GM12878 (cell line): ENCODE data around the gene NET1. TPM values are rescaled to one million over a fixed set of nuclear protein-coding genes. Genes with fewer than 3 reads are reported as not detected.

Source experiments
- ATAC-seq: fragments of 200-7000 bp; cut with Tn5 transposase; 3 replicates; pipeline ENCODE4 v1.9.1; 2020; ENCODE audit warnings: mild to moderate bottlenecking, moderate library complexity
- BruUV-seq: library from RNA; stranded (reverse); fragments of 400-500 nt; replicated peaks from 2 replicates; lab custom pipeline; 2021; lab: Mats Ljungman, UMichigan
- CTCF ChIA-PET: fragments of 300-600 bp; sonication (Branson Sonifier 250); formaldehyde crosslinking; extraction: SDS; loops from one replicate; lab custom pipeline; 2021; ENCODE audit warnings: inconsistent platforms; lab: Yijun Ruan, JAX
- POLR2A ChIA-PET: fragments of 350-600 bp; formaldehyde crosslinking; extraction: SDS; loops from one replicate; lab custom pipeline; 2021; ENCODE audit warnings: inconsistent platforms; lab: Charles Lee
- RAD21 ChIA-PET: fragments of 300-600 bp; sonication (Branson Sonifier 250); formaldehyde crosslinking; loops from one replicate; lab custom pipeline; 2023; ENCODE audit warnings: antibody characterized with exemption; ENCODE audit not compliant: unreplicated experiment; lab: Charles Lee
- SMC1A ChIA-PET: fragments of 300-600 bp; sonication (Branson Sonifier 250); formaldehyde crosslinking; loops from one replicate; lab custom pipeline; 2023; ENCODE audit not compliant: unreplicated experiment, uncharacterized antibody; lab: Charles Lee
- DNase-seq: peaks from one replicate; pipeline ENCODE4 v3.0.0-alpha.2; 2011; ENCODE audit warnings: low read depth, low spot score
- FAIRE-seq: peaks from 3 replicates; lab custom pipeline; 2011; peaks lifted over from hg19 to GRCh38; lab: Jason Lieb, UNC
- H2AFZ ChIP-seq: 2 replicates; pipeline ENCODE4 v1.6.0; 2011; ENCODE audit warnings: low read depth, low read length, control low read depth; ENCODE audit not compliant: control insufficient read depth
- H3K27ac ChIP-seq: 2 replicates; pipeline ENCODE4 v1.5.1; 2011; ENCODE audit warnings: control low read depth; ENCODE audit not compliant: control insufficient read depth, insufficient read depth
- H3K27me3 ChIP-seq, 2 experiments: replicated peaks in 1 of 2; 2 replicates each; pipeline versions ENCODE4 v1.6.0 to v1.6.1; 2011; ENCODE audit warnings: low read length in 1 of 2; ENCODE audit not compliant: control insufficient read depth in 2 of 2, insufficient read depth in 2 of 2
- H3K36me3 ChIP-seq, 2 experiments: 2 replicates each; pipeline ENCODE4 v1.5.1; 2011; ENCODE audit warnings: low read length in 1 of 2; ENCODE audit not compliant: control insufficient read depth in 2 of 2, insufficient read depth in 2 of 2
- H3K4me1 ChIP-seq: 2 replicates; pipeline ENCODE4 v1.6.1; 2011; ENCODE audit warnings: mild to moderate bottlenecking, low read length, moderate library complexity, mixed read lengths; ENCODE audit not compliant: control insufficient read depth, insufficient read depth
- H3K4me2 ChIP-seq: 2 replicates; pipeline ENCODE4 v1.6.0; 2011; ENCODE audit warnings: control low read depth; ENCODE audit not compliant: control insufficient read depth, insufficient read depth
- H3K4me3 ChIP-seq: fragments of 200-600 bp; sonication (generic); 2 replicates; pipeline ENCODE4 v1.5.1; 2016
- H3K79me2 ChIP-seq: 2 replicates; pipeline ENCODE4 v1.6.0; 2011; ENCODE audit warnings: low read length; ENCODE audit not compliant: control insufficient read depth, insufficient read depth
- H3K9ac ChIP-seq: 2 replicates; pipeline ENCODE4 v1.8.0; 2011; ENCODE audit warnings: low read length, control low read depth, mixed read lengths; ENCODE audit not compliant: control insufficient read depth, insufficient read depth
- H3K9me3 ChIP-seq: replicated peaks from 3 replicates; pipeline ENCODE4 v1.5.1; 2011; ENCODE audit warnings: mild to moderate bottlenecking, low read length; ENCODE audit not compliant: control insufficient read depth, insufficient read depth
- H4K20me1 ChIP-seq: 2 replicates; pipeline ENCODE4 v1.6.0; 2011; ENCODE audit not compliant: control insufficient read depth, insufficient read depth
- ATF3 ChIP-seq: IDR thresholded peaks from 2 replicates; pipeline ENCODE4 v1.6.1; 2011; ENCODE audit warnings: low read depth, mild to moderate bottlenecking, low read length, moderate library complexity, borderline replicate concordance; ENCODE audit errors: extremely low read depth
- BCLAF1 ChIP-seq: fragments of 450-650 bp; IDR thresholded peaks from 2 replicates; pipeline ENCODE4 v1.6.1; 2017; ENCODE audit warnings: antibody characterized with exemption, mild to moderate bottlenecking, moderate library complexity
- HCFC1 ChIP-seq: fragments of 150-350 bp; IDR thresholded peaks from 2 replicates; pipeline ENCODE4 v1.6.1; 2014; ENCODE audit warnings: low read length
- IKZF1 ChIP-seq: fragments of 450-650 bp; conservative IDR thresholded peaks from 2 replicates; pipeline ENCODE4 v1.6.1; 2017; ENCODE audit warnings: antibody characterized with exemption, mild to moderate bottlenecking
- MXI1 ChIP-seq: fragments of 150-350 bp; IDR thresholded peaks from 2 replicates; pipeline ENCODE4 v1.6.1; 2011; ENCODE audit warnings: low read depth, mild to moderate bottlenecking, inconsistent platforms, low read length, improper control_type of control experiment
- PAX8 ChIP-seq: fragments of 450-650 bp; IDR thresholded peaks from 2 replicates; pipeline ENCODE4 v1.6.1; 2017; ENCODE audit warnings: mild to moderate bottlenecking, moderate library complexity
- PML ChIP-seq: IDR thresholded peaks from 2 replicates; pipeline ENCODE4 v1.6.1; 2012; ENCODE audit warnings: low read length, inconsistent platforms
- PRDM15 ChIP-seq: fragments of 450-650 bp; formaldehyde crosslinking; IDR thresholded peaks from 2 replicates; pipeline ENCODE4 v1.4.0; 2020; ENCODE audit warnings: mild to moderate bottlenecking, moderate library complexity
- RAD21 ChIP-seq: IDR thresholded peaks from 2 replicates; pipeline ENCODE4 v1.6.1; 2011; ENCODE audit warnings: mild to moderate bottlenecking, low read depth, low read length, moderate library complexity; ENCODE audit not compliant: insufficient read depth
- RBBP5 ChIP-seq: fragments of 200-600 bp; sonication (generic); conservative IDR thresholded peaks from 2 replicates; pipeline ENCODE4 v1.6.1; 2016
- SMARCA5 ChIP-seq: fragments of 450-650 bp; IDR thresholded peaks from 2 replicates; pipeline ENCODE4 v1.6.1; 2017; ENCODE audit warnings: mild to moderate bottlenecking
- SREBF2 ChIP-seq: IDR thresholded peaks from 2 replicates; pipeline ENCODE4 v1.6.1; 2012; ENCODE audit warnings: mild to moderate bottlenecking, low read length
- STAT1 ChIP-seq: fragments of 450-650 bp; conservative IDR thresholded peaks from 2 replicates; pipeline ENCODE4 v1.6.1; 2014; ENCODE audit warnings: antibody characterized with exemption, mild to moderate bottlenecking
- WGBS: methylation state at CpG from one replicate; pipeline ENCODE4 v1.1.6; 2016; ENCODE audit warnings: low lambda C conversion rate; ENCODE audit not compliant: insufficient replicate concordance, insufficient coverage; ENCODE audit errors: missing lambda C conversion rate; 5-methylcytosine and 5-hydroxymethylcytosine counted together
- in situ Hi-C: fragments of 300-500 bp; cut with MboI; formaldehyde crosslinking; loops from 9 replicates; pipeline ENCODE4 v1.14.3; 2018; ENCODE audit warnings: mixed read lengths
- intact Hi-C: fragments of 100-400 bp; cut with micrococcal nuclease; formaldehyde crosslinking; loops from one replicate; pipeline ENCODE4 v1.14.2; 2022; ENCODE audit not compliant: unreplicated experiment
- polyA plus RNA-seq, 11 experiments: library from polyadenylated mRNA; depleted of rRNA in 4 of 11; unstranded in 6 of 11; stranded (reverse) in 5 of 11; fragments of >200 nt; fragmentation: Nextera tagmentation in 4 of 11; fragmentation: Illumina TruSeq in 1 of 11; extraction: Ambion mirVana in 4 of 11; extraction: Trizol in 1 of 11; gene quantifications; 1 replicate in 1 of 11; 2 replicates in 10 of 11; pipeline versions ENCODE4 v1.2.1 to v1.2.3, GENCODE V29; 2011 to 2016; ENCODE audit warnings: inconsistent platforms in 2 of 11, missing spikeins in 2 of 11, low read depth in 1 of 11
- total RNA-seq, 4 experiments: library from RNA; depleted of rRNA in 3 of 4; stranded (reverse); fragments of >200 nt in 3 of 4; fragmentation: Illumina TruSeq in 1 of 4; extraction: Trizol in 1 of 4; gene quantifications; 2 replicates each; pipeline versions ENCODE4 v1.2.1 to v1.2.3, GENCODE V29; 2013 to 2021

NET1 gene
- total and polyA plus RNA-seq, 10 of the 15 experiments (the other 5 are each of a cell fraction or from before 2014, with no cell fraction given): 6.5 to 22.7 (median 18.4) TPM

- H3K36me3 ChIP-seq: no peaks in the 10 kb centered on the region
- no peak overlapping the region for H3K27ac ChIP-seq
- WGBS: 64% methylated on average over 11 of the region's 11 CpGs
- H3K4me2 ChIP-seq: no peak overlapping the region
- POLR2A ChIA-PET: no interaction called here
- DNase-seq: no peak
- H3K27me3 ChIP-seq: no peaks in the 10 kb centered on the region
- H3K9me3 ChIP-seq: no peaks in the 10 kb centered on the region
- no peak overlapping the region for H3K4me3 ChIP-seq
- RAD21 ChIA-PET: no interaction called here
- TF ChIP-seq BCLAF1: no peak
- TF ChIP-seq SMARCA5: no peak
- TF ChIP-seq PAX8: no peak
- no peak for TF ChIP-seq ATF3
- no peak for TF ChIP-seq SREBF2
- TF ChIP-seq HCFC1: no peak
- no peak for TF ChIP-seq PRDM15 (CRISPR knock-in tag)
- no peak for TF ChIP-seq MXI1
- TF ChIP-seq PML: no peak
- no peak for TF ChIP-seq IKZF1
- no peak for TF ChIP-seq RAD21
- TF ChIP-seq RBBP5: no peak
- no peak for TF ChIP-seq STAT1
- no peaks in the 10 kb centered on the region for H3K4me1 ChIP-seq
- H3K9ac ChIP-seq: no peak overlapping the region
- SMC1A ChIA-PET: no interaction called here
- FAIRE-seq: no peak
- BruUV-seq: no TSS peak
- ATAC-seq: no peak
- H4K20me1 ChIP-seq: no peaks in the 10 kb centered on the region
- CTCF ChIA-PET: no interaction called here
- intact Hi-C loops (no loop called here), in situ Hi-C loops (no loop called here)
- H3K79me2 ChIP-seq: no peaks in the 10 kb centered on the region
- no peak overlapping the region for H2AFZ ChIP-seq
Observed at GRCh38 chr10:5364374-5364773, 48.0 kb upstream of the NET1 start.
